ENCODE measurements around the gene REV1. TPM values are rescaled to one million over a fixed set of nuclear protein-coding genes. Genes with fewer than 3 reads are reported as not detected.
A peak's percentile ranks its signal among the peaks of the same experiment; 100 is the strongest.
"Not testable (repeated sequence)": the region's sequence is repeated elsewhere in the genome, so short reads cannot be mapped to it uniquely, and the experiment has no call there.

Gene REV1
- total and polyA plus RNA-seq, 3 experiments from 2014 or later = 25.5 to 30.8 (median 30.0) TPM

DNA sequence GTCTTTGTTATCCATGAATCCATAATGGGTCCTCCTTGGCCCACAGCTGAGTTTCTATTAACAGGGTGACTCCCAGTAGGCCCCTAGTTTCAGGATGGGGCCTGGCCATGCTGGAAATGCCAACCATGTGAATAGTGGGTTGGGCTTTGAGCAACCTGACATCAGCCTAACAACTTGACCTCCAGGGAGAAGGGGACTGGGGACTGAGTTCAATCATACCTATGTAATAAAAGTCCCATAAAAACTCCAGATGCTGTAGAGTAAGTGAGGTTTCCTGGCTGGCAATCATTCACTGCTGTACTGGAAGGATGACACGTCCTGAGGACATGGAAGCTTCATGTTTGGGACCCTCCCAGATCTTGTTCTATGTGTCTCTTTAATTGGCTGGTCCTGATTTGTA lies 7.9 kb downstream of the REV1 start:
- Mint-ChIP-seq H3K4me3 (no peak overlapping the region), H3K9me3 (no peaks in the 10 kb centered on the region), H3K4me1 (peaks cover 56 to 88% (median 87%) of the 10 kb centered on the region in 3 donors), H3K27ac (peak overlapping the region in 2 of 8 donors; percentile 38 to 48), H3K36me3 (peaks cover 0 to 6% (median 5%) of the 10 kb centered on the region in 3 donors), H3K27me3 (no peaks in the 10 kb centered on the region)
- POLR2A ChIA-PET = no interaction called here
- Histone ChIP-seq H3K27me3 (ENCODE audit: insufficient read depth, low read length, poor library complexity, severe bottlenecking) (no peaks in the 10 kb centered on the region), H3K27ac (ENCODE audit: low read depth, low read length) (no peak overlapping the region), H3K36me3 (ENCODE audit: insufficient read depth, low read length) (no peaks in the 10 kb centered on the region), H3K9me3 (ENCODE audit: low read length) (no peaks in the 10 kb centered on the region), H3K4me1 (ENCODE audit: insufficient read depth, low read length) (peaks cover 26% of the 10 kb centered on the region), H3K4me3 (ENCODE audit: low read length) (no peak overlapping the region)
- CTCF ChIA-PET = no interaction called here
- no peak for DNase-seq

GRCh38 chr2:99481527-99481926 lies 8.3 kb downstream of the REV1 start:
- no peaks in the 10 kb centered on the region for H3K9me3 Mint-ChIP-seq
- H3K4me1 ChIP-seq (ENCODE audit: insufficient read depth, low read length) = peaks cover 24% of the 10 kb centered on the region
- H3K36me3 ChIP-seq (ENCODE audit: insufficient read depth, low read length) = no peaks in the 10 kb centered on the region
- H3K36me3 Mint-ChIP-seq = peaks cover 0 to 6% (median 5%) of the 10 kb centered on the region in 3 donors
- H3K27ac Mint-ChIP-seq = peak overlapping the region in 1 of 8 donors; percentile 48
- ChIA-PET POLR2A (no interaction called here), CTCF (no interaction called here)
- no peak overlapping the region for H3K4me3 Mint-ChIP-seq
- no peaks in the 10 kb centered on the region for H3K27me3 ChIP-seq (ENCODE audit: insufficient read depth, low read length, poor library complexity, severe bottlenecking)
- no peak for DNase-seq
- H3K4me1 Mint-ChIP-seq = peaks cover 54 to 88% (median 87%) of the 10 kb centered on the region in 3 donors
- H3K27me3 Mint-ChIP-seq = no peaks in the 10 kb centered on the region
- H3K9me3 ChIP-seq (ENCODE audit: low read length) = no peaks in the 10 kb centered on the region
- H3K4me3 ChIP-seq (ENCODE audit: low read length) = no peak overlapping the region
- no peak overlapping the region for H3K27ac ChIP-seq (ENCODE audit: low read depth, low read length)

- Histone ChIP-seq H3K36me3 (ENCODE audit: insufficient read depth, low read length) (no peaks in the 10 kb centered on the region), H3K27ac (ENCODE audit: low read depth, low read length) (no peak overlapping the region), H3K27me3 (ENCODE audit: insufficient read depth, low read length, poor library complexity, severe bottlenecking) (no peaks in the 10 kb centered on the region), H3K9me3 (ENCODE audit: low read length) (no peaks in the 10 kb centered on the region), H3K4me1 (ENCODE audit: insufficient read depth, low read length) (peaks cover 19% of the 10 kb centered on the region), H3K4me3 (ENCODE audit: low read length) (no peak overlapping the region)
- Mint-ChIP-seq H3K9me3 (no peaks in the 10 kb centered on the region), H3K27ac (peak overlapping the region in 2 of 8 donors; percentile 4 to 49), H3K4me3 (no peak overlapping the region), H3K4me1 (peaks cover 49 to 82% (median 78%) of the 10 kb centered on the region in 3 donors), H3K36me3 (peaks cover 0 to 6% (median 5%) of the 10 kb centered on the region in 3 donors), H3K27me3 (no peaks in the 10 kb centered on the region)
- POLR2A ChIA-PET = no interaction called here
- no peak for DNase-seq
- CTCF ChIA-PET = no interaction called here
Measured at GRCh38 chr2:99480390-99480789, 9.4 kb downstream of the REV1 start.

DNA sequence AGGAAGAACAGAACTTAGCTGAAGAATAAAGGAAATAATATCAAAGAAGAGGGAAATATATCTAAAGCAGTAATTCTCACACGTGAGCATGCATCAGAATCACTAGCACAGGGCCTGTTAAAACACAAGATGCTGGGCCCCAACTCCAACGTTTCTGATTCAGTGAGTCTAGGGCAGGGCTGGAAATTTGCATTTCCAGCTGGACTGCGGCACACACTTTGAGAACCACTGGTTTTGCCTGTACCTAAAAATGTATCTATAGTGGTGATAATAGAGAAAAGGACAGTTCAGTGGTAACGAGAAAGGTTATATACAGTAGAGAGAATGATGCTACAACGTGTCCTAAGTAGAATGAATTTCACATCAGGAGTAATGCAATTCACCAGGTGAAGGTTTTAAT lies 11.2 kb downstream of the REV1 start:
- no peaks in the 10 kb centered on the region for H3K27me3 Mint-ChIP-seq
- peaks cover 47 to 83% (median 78%) of the 10 kb centered on the region in 3 donors for H3K4me1 Mint-ChIP-seq
- H3K4me3 Mint-ChIP-seq = no peak overlapping the region
- Histone ChIP-seq H3K4me3 (ENCODE audit: low read length) (no peak overlapping the region), H3K27ac (ENCODE audit: low read depth, low read length) (no peak overlapping the region), H3K9me3 (ENCODE audit: low read length) (no peaks in the 10 kb centered on the region), H3K36me3 (ENCODE audit: insufficient read depth, low read length) (no peaks in the 10 kb centered on the region), H3K4me1 (ENCODE audit: insufficient read depth, low read length) (peaks cover 21% of the 10 kb centered on the region), H3K27me3 (ENCODE audit: insufficient read depth, low read length, poor library complexity, severe bottlenecking) (no peaks in the 10 kb centered on the region)
- CTCF ChIA-PET = no interaction called here
- no peaks in the 10 kb centered on the region for H3K9me3 Mint-ChIP-seq
- peak overlapping the region in 4 of 8 donors; percentile 11 to 89 (median 39) for H3K27ac Mint-ChIP-seq
- POLR2A ChIA-PET = no interaction called here
- peaks cover 0 to 6% (median 5%) of the 10 kb centered on the region in 3 donors for H3K36me3 Mint-ChIP-seq
- DNase-seq = no peak

GRCh38 chr2:99477054-99477453 lies 12.8 kb downstream of the REV1 start:
- Histone ChIP-seq H3K27ac (ENCODE audit: low read depth, low read length) (no peak overlapping the region), H3K36me3 (ENCODE audit: insufficient read depth, low read length) (no peaks in the 10 kb centered on the region), H3K27me3 (ENCODE audit: insufficient read depth, low read length, poor library complexity, severe bottlenecking) (no peaks in the 10 kb centered on the region), H3K4me1 (ENCODE audit: insufficient read depth, low read length) (peaks cover 21% of the 10 kb centered on the region), H3K4me3 (ENCODE audit: low read length) (no peak overlapping the region), H3K9me3 (ENCODE audit: low read length) (no peaks in the 10 kb centered on the region)
- Mint-ChIP-seq H3K9me3 (no peaks in the 10 kb centered on the region), H3K4me1 (peaks cover 44 to 82% (median 76%) of the 10 kb centered on the region in 3 donors), H3K36me3 (peaks cover 0 to 6% (median 3%) of the 10 kb centered on the region in 3 donors), H3K27me3 (no peaks in the 10 kb centered on the region), H3K4me3 (peak overlapping the region in 1 of 7 donors; percentile 25), H3K27ac (peak overlapping the region in 1 of 8 donors; percentile 13)
- no peak for DNase-seq
- POLR2A ChIA-PET = no interaction called here
- CTCF ChIA-PET = no interaction called here

DNA sequence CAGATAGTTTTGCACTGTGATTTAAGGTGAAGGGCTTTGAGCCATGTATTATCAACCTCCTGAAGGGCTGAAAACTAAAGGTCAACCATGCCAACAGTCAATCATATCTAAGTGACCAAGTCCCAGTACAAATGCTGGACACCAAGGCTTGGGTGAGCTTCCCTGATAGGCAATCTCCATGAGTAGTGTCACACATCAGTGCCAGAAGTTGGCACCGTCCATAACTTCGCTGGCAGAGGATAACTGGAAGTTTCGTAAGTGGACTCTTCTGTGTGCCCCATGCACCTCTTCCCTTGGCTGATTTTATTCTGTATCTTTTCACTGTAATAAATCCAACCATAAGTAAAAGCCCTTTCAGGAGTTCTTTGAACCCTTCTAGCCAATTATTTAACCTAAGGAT lies 13.2 kb downstream of the REV1 start:
- Histone ChIP-seq H3K36me3 (ENCODE audit: insufficient read depth, low read length) (no peaks in the 10 kb centered on the region), H3K27me3 (ENCODE audit: insufficient read depth, low read length, poor library complexity, severe bottlenecking) (no peaks in the 10 kb centered on the region), H3K9me3 (ENCODE audit: low read length) (no peaks in the 10 kb centered on the region), H3K4me1 (ENCODE audit: insufficient read depth, low read length) (peaks cover 21% of the 10 kb centered on the region), H3K27ac (ENCODE audit: low read depth, low read length) (no peak overlapping the region), H3K4me3 (ENCODE audit: low read length) (no peak overlapping the region)
- H3K4me3 Mint-ChIP-seq = peak overlapping the region in 1 of 7 donors; percentile 25
- ChIA-PET CTCF (no interaction called here), POLR2A (no interaction called here)
- H3K27ac Mint-ChIP-seq = peak overlapping the region in 1 of 8 donors; percentile 13
- H3K36me3 Mint-ChIP-seq = peaks cover 0 to 3% (median 3%) of the 10 kb centered on the region in 3 donors
- no peaks in the 10 kb centered on the region for H3K27me3 Mint-ChIP-seq
- no peaks in the 10 kb centered on the region for H3K9me3 Mint-ChIP-seq
- DNase-seq = no peak
- peaks cover 46 to 82% (median 76%) of the 10 kb centered on the region in 3 donors for H3K4me1 Mint-ChIP-seq

GRCh38 chr2:99475095-99475494 lies 14.7 kb downstream of the REV1 start:
- DNase-seq; POLR2A ChIA-PET; H3K27me3 ChIP-seq (ENCODE audit: insufficient read depth, low read length, poor library complexity, severe bottlenecking); H3K4me3 ChIP-seq (ENCODE audit: low read length); H3K27ac Mint-ChIP-seq; H3K27me3 Mint-ChIP-seq; H3K36me3 ChIP-seq (ENCODE audit: insufficient read depth, low read length); H3K27ac ChIP-seq (ENCODE audit: low read depth, low read length); H3K9me3 ChIP-seq (ENCODE audit: low read length); CTCF ChIA-PET; H3K9me3 Mint-ChIP-seq: not testable (repeated sequence)
- peaks cover 0 to 12% (median 1%) of the 10 kb centered on the region in 3 donors for H3K36me3 Mint-ChIP-seq
- peaks cover 21% of the 10 kb centered on the region for H3K4me1 ChIP-seq (ENCODE audit: insufficient read depth, low read length)
- peaks cover 49 to 81% (median 74%) of the 10 kb centered on the region in 3 donors for H3K4me1 Mint-ChIP-seq
- peak overlapping the region in 1 of 7 donors; percentile 15 for H3K4me3 Mint-ChIP-seq

GRCh38 chr2:99473518-99474083 lies 16.2 kb downstream of the REV1 start:
- no peak for DNase-seq

More at GRCh38 chr2:99473518-99474083, 16.2 kb downstream of the REV1 start:
- peak overlapping the region in 1 of 8 donors; percentile 29 for H3K27ac Mint-ChIP-seq
- no peaks in the 10 kb centered on the region for H3K9me3 ChIP-seq (ENCODE audit: low read length)
- no peak overlapping the region for H3K4me3 ChIP-seq (ENCODE audit: low read length)
- H3K27ac ChIP-seq (ENCODE audit: low read depth, low read length) = no peak overlapping the region
- no peaks in the 10 kb centered on the region for H3K27me3 ChIP-seq (ENCODE audit: insufficient read depth, low read length, poor library complexity, severe bottlenecking)
- H3K4me1 Mint-ChIP-seq = peaks cover 53 to 84% (median 72%) of the 10 kb centered on the region in 3 donors
- no peaks in the 10 kb centered on the region for H3K36me3 ChIP-seq (ENCODE audit: insufficient read depth, low read length)
- H3K4me3 Mint-ChIP-seq = no peak overlapping the region
- H3K4me1 ChIP-seq (ENCODE audit: insufficient read depth, low read length) = peaks cover 25% of the 10 kb centered on the region
- ChIA-PET POLR2A (no interaction called here), CTCF (no interaction called here)
- H3K36me3 Mint-ChIP-seq = peaks cover 0 to 12% (median 1%) of the 10 kb centered on the region in 3 donors
- H3K27me3 Mint-ChIP-seq = no peaks in the 10 kb centered on the region
- H3K9me3 Mint-ChIP-seq = no peaks in the 10 kb centered on the region

Data from CD8-positive, alpha-beta memory T cell (primary cell).